Activated T-helper 1 cell treated with anti-CD3 and anti-CD28 coated beads, Interleukin-12 subunit alpha, Interleukin-12 subunit beta, Interleukin-2, Interleukin-4 antibody, amounts not matched to agents 30 ng/mL and 10 ng/mL and 1 ng/mL, durations not matched to agents 14 hours and 24 hours and 36 hours (primary cell): ENCODE measurements around the gene KRTAP10-6. TPM values are rescaled to one million over a fixed set of nuclear protein-coding genes. Genes with fewer than 3 reads are reported as not detected.
"Not testable (repeated sequence)": the region's sequence is repeated elsewhere in the genome, so short reads cannot be mapped to it uniquely, and the experiment has no call there.

Experiments
- DNase-seq: peaks from one replicate; pipeline ENCODE4 v3.0.0; 2021; ENCODE audit warnings: low spot score
- H3K27ac Mint-ChIP-seq: one replicate; pipeline ENCODE4 v1.8.0; 2021; ENCODE audit warnings: mild to moderate bottlenecking, mixed read lengths
- H3K27me3 Mint-ChIP-seq: one replicate; pipeline ENCODE4 v1.8.0; 2022; ENCODE audit warnings: mild to moderate bottlenecking, moderate library complexity, mixed read lengths; ENCODE audit not compliant: insufficient read depth
- H3K36me3 Mint-ChIP-seq: one replicate; pipeline ENCODE4 v1.8.0; 2021; ENCODE audit warnings: low read depth, mixed read lengths
- H3K4me1 Mint-ChIP-seq: one replicate; pipeline ENCODE4 v1.8.0; 2021; ENCODE audit warnings: low read depth, mixed read lengths
- H3K4me3 Mint-ChIP-seq: one replicate; pipeline ENCODE4 v1.8.0; 2021; ENCODE audit warnings: mild to moderate bottlenecking, moderate library complexity, mixed read lengths
- H3K9me3 Mint-ChIP-seq: one replicate; pipeline ENCODE4 v1.8.0; 2021; ENCODE audit warnings: mixed read lengths
- intact Hi-C: fragments of 100-400 bp; cut with micrococcal nuclease; formaldehyde crosslinking; loops from one replicate; pipeline ENCODE4 v1.15.1; 2024
- total RNA-seq: library from RNA; stranded (reverse); gene quantifications from 2 replicates; pipeline ENCODE4 v1.2.3, GENCODE V29; 2022

Gene KRTAP10-6
- total RNA-seq, 1 donor from 2014 or later, result not detected

GRCh38 chr21:44576025-44576420 lies 16.3 kb downstream of the KRTAP10-6 start:
- peaks cover 46% of the 10 kb centered on the region for H3K9me3 Mint-ChIP-seq
- intact Hi-C loops, result no loop called here
- no peaks in the 10 kb centered on the region for H3K36me3 Mint-ChIP-seq
- no peak overlapping the region for H3K4me3 Mint-ChIP-seq
- H3K27ac Mint-ChIP-seq, result no peak overlapping the region
- no peaks in the 10 kb centered on the region for H3K4me1 Mint-ChIP-seq
- no peak for DNase-seq
- peaks cover 4% of the 10 kb centered on the region for H3K27me3 Mint-ChIP-seq

- no peak for DNase-seq
- H3K4me1 Mint-ChIP-seq, result no peaks in the 10 kb centered on the region
- no peak overlapping the region for H3K27ac Mint-ChIP-seq
- intact Hi-C loops, result no loop called here
- H3K36me3 Mint-ChIP-seq, result no peaks in the 10 kb centered on the region
- H3K4me3 Mint-ChIP-seq, result no peak overlapping the region
- peaks cover 41% of the 10 kb centered on the region for H3K9me3 Mint-ChIP-seq
- H3K27me3 Mint-ChIP-seq, result peaks cover 4% of the 10 kb centered on the region
These were observed 16.8 kb downstream of the KRTAP10-6 start for GRCh38 chr21:44575307-44576024.

- Mint-ChIP-seq H3K27me3 (peaks cover 4% of the 10 kb centered on the region), H3K36me3 (no peaks in the 10 kb centered on the region), H3K27ac (no peak overlapping the region), H3K4me3 (no peak overlapping the region), H3K9me3 (peaks cover 36% of the 10 kb centered on the region), H3K4me1 (no peaks in the 10 kb centered on the region)
- no peak for DNase-seq
- intact Hi-C loops, result no loop called here
These were observed 17.6 kb downstream of the KRTAP10-6 start for GRCh38 chr21:44574457-44575306.

GRCh38 chr21:44573630-44574456 lies 18.5 kb downstream of the KRTAP10-6 start, which contains the start of gene KRTAP10-4:
KRTAP10-4 (plus strand) TSS chr21:44573729; CDS start chr21:44573759, 30 bp downstream.
- H3K27ac Mint-ChIP-seq, H3K4me1 Mint-ChIP-seq, H3K27me3 Mint-ChIP-seq, H3K36me3 Mint-ChIP-seq, H3K4me3 Mint-ChIP-seq, DNase-seq: not testable (repeated sequence)
- intact Hi-C loops, result loop anchor here (2.0 kb wide), 1 partner anchor 27 kb away; the partner anchor contains the start of gene KRTAP10-7
- peaks cover 29% of the 10 kb centered on the region for H3K9me3 Mint-ChIP-seq

- no peak for DNase-seq
- intact Hi-C loops, result loop anchor here (2.0 kb wide), 1 partner anchor 28 kb away; the partner anchor contains the start of gene KRTAP10-7
- H3K4me1 Mint-ChIP-seq, result no peaks in the 10 kb centered on the region
- peaks cover 2% of the 10 kb centered on the region for H3K27me3 Mint-ChIP-seq
- H3K27ac Mint-ChIP-seq, result no peak overlapping the region
- H3K36me3 Mint-ChIP-seq, result no peaks in the 10 kb centered on the region
- no peak overlapping the region for H3K4me3 Mint-ChIP-seq
- peaks cover 26% of the 10 kb centered on the region for H3K9me3 Mint-ChIP-seq
These were observed 19.2 kb downstream of the KRTAP10-6 start for GRCh38 chr21:44572959-44573583.

- intact Hi-C loops, result loop anchor here (2.0 kb wide), 1 partner anchor 29 kb away; the partner anchor contains the start of gene KRTAP10-7
- H3K9me3 Mint-ChIP-seq, result peaks cover 17% of the 10 kb centered on the region
- H3K27me3 Mint-ChIP-seq, result peaks cover 2% of the 10 kb centered on the region
- no peak overlapping the region for H3K27ac Mint-ChIP-seq
- H3K4me1 Mint-ChIP-seq, result no peaks in the 10 kb centered on the region
- DNase-seq, result no peak
- H3K4me3 Mint-ChIP-seq, result no peak overlapping the region
- H3K36me3 Mint-ChIP-seq, result no peaks in the 10 kb centered on the region
These were observed 20.2 kb downstream of the KRTAP10-6 start for GRCh38 chr21:44571844-44572782.

GRCh38 chr21:44571296-44571695 lies 21.0 kb downstream of the KRTAP10-6 start:
- intact Hi-C loops, result no loop called here
- no peak for DNase-seq

GRCh38 chr21:44569861-44570517 lies 22.3 kb downstream of the KRTAP10-6 start:
- no peak overlapping the region for H3K27ac Mint-ChIP-seq
- intact Hi-C loops, result no loop called here

More at GRCh38 chr21:44571296-44571695, 21.0 kb downstream of the KRTAP10-6 start:
- H3K36me3 Mint-ChIP-seq, result no peaks in the 10 kb centered on the region
- H3K4me3 Mint-ChIP-seq, result no peak overlapping the region
- no peaks in the 10 kb centered on the region for H3K4me1 Mint-ChIP-seq
- peaks cover 11% of the 10 kb centered on the region for H3K9me3 Mint-ChIP-seq
- H3K27ac Mint-ChIP-seq, result no peak overlapping the region
- peaks cover 6% of the 10 kb centered on the region for H3K27me3 Mint-ChIP-seq

GRCh38 chr21:44568667-44569556 lies 23.4 kb downstream of the KRTAP10-6 start:
- DNase-seq, result no peak
- H3K4me1 Mint-ChIP-seq, result peaks cover 16% of the 10 kb centered on the region
- H3K27me3 Mint-ChIP-seq, result peaks cover 6% of the 10 kb centered on the region
- no peak overlapping the region for H3K4me3 Mint-ChIP-seq
- intact Hi-C loops, result no loop called here
- H3K9me3 Mint-ChIP-seq, result peaks cover 5% of the 10 kb centered on the region
- no peak overlapping the region for H3K27ac Mint-ChIP-seq
- no peaks in the 10 kb centered on the region for H3K36me3 Mint-ChIP-seq

More at GRCh38 chr21:44569861-44570517, 22.3 kb downstream of the KRTAP10-6 start:
- Mint-ChIP-seq H3K27me3 (peaks cover 6% of the 10 kb centered on the region), H3K4me1 (peaks cover 6% of the 10 kb centered on the region), H3K4me3 (no peak overlapping the region), H3K36me3 (no peaks in the 10 kb centered on the region), H3K9me3 (peaks cover 5% of the 10 kb centered on the region)
- no peak for DNase-seq

- Mint-ChIP-seq H3K27me3 (peaks cover 6% of the 10 kb centered on the region), H3K27ac (no peak overlapping the region), H3K36me3 (no peaks in the 10 kb centered on the region), H3K9me3 (peaks cover 5% of the 10 kb centered on the region), H3K4me1 (peaks cover 16% of the 10 kb centered on the region), H3K4me3 (no peak overlapping the region)
- no peak for DNase-seq
- intact Hi-C loops, result no loop called here
These were observed 24.0 kb downstream of the KRTAP10-6 start for GRCh38 chr21:44568261-44568660.
